Amniotic epithelial cell (primary cell): ENCODE results near the gene RAB3IL1.
"Not testable (repeated sequence)": the region's sequence is repeated elsewhere in the genome, so short reads cannot be mapped to it uniquely, and the experiment has no call there.

ENCODE experiments used
- DNase-seq: peaks from one replicate; pipeline ENCODE4 v3.0.0-alpha.2; 2010; ENCODE audit warnings: low read depth

Gene RAB3IL1, protein sequence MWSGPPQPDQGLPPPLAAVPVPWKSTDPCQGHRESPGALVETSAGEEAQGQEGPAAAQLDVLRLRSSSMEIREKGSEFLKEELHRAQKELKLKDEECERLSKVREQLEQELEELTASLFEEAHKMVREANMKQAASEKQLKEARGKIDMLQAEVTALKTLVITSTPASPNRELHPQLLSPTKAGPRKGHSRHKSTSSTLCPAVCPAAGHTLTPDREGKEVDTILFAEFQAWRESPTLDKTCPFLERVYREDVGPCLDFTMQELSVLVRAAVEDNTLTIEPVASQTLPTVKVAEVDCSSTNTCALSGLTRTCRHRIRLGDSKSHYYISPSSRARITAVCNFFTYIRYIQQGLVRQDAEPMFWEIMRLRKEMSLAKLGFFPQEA

DNA sequence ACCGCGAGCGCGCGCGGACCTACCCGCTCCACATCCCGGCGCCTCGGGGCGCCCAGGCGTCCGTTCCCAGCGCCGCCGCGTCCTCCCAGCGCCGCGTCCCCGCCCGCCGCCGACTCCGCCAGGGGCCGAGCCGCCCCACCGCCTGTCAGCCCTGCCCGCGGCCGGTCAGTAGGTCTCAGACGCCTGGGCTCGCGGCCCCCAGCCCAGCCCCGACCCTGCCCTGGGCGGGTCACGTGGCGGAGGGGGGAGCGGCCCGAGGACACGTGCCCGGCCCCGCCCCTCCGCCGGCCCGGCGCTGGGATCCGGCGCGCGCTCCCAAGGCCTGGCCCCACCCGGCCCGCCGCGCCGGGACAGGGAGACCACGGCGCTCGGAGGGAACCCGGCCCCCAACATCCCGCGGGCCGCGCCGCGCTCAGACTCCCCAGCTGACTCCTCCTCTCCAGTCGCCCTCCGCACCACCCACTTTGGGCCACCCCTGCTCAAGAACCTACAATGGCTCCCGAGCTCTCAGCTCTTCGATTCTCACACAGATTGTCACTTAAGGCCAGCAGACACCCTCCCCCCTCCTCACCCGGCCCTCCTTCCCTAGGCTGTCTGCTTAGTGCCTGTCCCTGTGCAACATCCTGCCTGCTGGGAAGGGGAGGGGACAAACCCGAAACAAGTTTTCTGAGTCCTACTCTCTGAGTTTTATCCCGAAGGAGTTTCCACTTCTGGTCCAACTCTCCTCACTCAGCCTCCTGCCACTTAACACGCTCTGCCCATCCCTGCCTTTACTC, at the start of gene RAB3IL1:
Gene RAB3IL1, minus strand, starts transcription at position 233 of the 776 bp plus-strand sequence. Its CDS starts 199 bp downstream, at position 34.
- no peak for DNase-seq

DNA sequence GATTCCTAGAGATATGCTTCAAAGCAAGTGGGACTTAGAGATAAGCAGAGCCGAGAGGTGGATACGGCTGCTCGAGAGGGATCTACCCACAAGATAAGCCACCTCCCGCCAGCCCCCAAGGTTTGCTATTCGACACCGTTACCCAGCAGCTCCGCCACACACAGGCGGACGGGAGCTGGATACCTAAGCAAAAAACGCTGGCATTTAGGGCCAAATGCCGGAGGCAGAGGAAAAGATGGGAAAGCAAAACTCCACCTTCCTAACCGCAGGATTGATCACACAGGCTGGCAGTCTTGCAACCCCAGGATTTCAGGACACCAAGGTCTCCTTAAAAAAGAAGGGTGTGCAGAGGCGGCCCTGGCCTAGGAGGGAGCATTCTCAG, 49.4 kb upstream of the RAB3IL1 start:
- peak; percentile 37 for DNase-seq

DNA sequence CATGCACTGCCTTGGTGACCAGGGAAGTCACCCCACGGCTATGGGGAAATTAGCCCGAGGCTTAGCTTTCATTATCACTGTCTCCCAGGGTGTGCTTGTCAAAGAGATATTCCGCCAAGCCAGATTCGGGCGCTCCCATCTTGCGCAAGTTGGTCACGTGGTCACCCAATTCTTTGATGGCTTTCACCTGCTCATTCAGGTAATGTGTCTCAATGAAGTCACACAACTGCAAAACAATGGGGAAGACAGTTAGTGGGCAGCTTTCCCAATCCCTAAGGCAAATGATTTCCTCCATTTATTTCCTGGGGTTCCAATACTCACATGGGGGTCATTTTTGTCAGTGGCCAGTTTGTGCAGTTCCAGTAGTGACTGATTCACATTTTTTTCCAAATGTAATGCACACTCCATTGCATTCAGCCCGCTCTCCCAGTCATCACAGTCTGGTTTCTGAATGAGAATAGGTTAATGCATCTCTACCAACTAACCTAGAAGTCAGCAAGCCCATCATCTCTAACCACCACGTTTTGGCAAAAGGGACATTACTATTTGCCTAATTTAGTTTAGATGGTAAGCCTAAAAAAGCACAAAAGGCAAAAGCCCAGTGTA, 47.4 kb upstream of the RAB3IL1 start:
- not testable (repeated sequence) for DNase-seq

DNA sequence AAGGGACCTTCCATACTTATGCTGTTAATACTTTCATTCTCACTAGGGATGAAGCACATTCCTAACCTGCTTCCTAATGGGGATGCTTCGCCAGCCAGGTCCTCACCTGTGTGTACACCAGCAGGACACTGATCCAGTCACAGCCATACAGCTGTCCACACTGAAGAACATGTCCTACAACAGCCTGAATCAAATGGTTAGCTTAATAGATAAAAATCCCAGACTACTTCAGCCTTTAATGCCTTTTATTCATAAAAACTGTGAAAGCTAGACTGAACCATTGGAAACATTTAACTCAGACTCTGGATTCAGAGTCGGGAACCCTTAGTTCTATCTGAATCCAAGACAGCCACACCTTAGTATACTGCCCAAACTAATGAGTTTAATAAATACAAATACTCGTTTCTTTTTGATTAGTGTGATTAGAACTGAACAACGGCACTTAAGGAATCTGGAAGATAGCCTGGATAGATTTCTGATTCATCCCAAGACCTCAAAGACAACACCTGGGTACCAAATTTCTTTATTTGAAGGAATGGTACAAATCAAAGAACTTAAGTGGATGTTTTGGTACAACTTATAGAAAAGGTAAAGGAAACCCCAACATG, 46.8 kb upstream of the RAB3IL1 start:
- no peak for DNase-seq

DNA sequence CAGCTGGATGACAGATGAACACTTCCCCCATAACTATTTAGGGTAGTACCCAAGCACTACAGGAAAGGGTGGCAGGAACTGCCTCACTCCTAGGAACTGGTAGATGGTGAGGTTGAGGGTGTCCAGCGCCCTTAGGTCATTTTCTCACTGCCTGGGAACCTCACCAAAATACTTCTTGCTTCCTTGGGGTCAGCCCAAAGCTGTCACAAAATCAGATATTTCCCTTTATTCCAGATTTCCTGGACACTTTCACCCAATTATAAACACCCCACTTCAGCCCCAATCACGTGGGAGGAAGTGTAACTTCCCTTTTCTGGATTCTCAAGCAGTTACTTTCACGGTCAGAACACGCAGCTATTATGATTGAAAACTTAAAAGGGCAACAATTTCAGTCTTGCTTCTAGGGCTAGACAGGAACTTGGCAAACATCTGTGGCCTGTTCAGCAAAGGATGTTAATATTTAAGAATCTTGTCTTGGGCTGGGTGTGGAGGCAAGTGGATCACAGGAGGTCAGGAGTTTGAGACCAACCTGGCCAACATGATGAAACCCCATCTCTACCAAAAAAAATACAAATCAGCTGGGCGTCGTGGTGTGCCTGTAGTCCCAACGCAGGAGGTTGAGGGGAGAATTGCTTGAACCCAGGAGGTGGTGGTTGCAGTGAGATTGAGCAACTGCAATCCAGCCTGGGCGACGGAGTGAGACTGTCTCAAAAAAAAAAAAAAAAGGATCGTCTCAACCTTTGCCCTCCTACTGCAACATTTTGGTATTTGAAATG, 46.1 kb upstream of the RAB3IL1 start:
- DNase-seq: peak; percentile 67

DNA sequence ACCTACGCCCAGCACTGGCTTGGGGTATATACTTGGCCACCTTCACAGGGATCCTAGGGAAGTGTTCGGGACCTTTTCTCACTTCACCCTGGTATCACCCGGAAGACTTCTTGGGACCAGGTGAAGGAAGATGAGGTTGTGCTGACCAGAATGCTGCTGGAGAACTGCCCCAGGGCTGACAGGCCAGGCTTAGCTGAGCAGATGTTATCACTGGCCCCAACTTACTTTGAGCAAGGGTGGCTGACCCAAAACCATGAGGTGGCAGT, 45.6 kb upstream of the RAB3IL1 start:
- DNase-seq: peak; percentile 62

DNA sequence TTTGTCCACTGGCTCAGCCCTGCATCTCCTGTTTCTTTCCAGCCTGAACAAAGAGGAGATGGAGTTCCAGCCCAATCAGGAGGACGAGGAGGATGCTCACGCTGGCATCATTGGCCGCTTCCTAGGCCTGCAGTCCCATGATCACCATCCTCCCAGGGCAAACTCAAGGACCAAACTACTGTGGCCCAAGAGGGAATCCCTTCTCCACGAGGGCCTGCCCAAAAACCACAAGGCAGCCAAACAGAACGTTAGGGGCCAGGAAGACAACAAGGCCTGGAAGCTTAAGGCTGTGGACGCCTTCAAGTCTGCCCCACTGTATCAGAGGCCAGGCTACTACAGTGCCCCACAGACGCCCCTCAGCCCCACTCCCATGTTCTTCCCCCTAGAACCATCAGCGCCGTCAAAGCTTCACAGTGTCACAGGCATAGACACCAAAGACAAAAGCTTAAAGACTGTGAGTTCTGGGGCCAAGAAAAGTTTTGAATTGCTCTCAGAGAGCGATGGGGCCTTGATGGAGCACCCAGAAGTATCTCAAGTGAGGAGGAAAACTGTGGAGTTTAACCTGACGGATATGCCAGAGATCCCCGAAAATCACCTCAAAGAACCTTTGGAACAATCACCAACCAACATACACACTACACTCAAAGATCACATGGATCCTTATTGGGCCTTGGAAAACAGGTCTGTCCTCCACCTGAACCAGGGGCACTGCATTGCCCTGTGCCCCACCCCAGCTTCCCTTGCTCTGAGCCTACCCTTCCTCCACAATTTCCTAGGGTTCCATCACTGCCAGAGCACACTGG, 45.0 kb upstream of the RAB3IL1 start:
- peak; percentile 63 for DNase-seq

DNA sequence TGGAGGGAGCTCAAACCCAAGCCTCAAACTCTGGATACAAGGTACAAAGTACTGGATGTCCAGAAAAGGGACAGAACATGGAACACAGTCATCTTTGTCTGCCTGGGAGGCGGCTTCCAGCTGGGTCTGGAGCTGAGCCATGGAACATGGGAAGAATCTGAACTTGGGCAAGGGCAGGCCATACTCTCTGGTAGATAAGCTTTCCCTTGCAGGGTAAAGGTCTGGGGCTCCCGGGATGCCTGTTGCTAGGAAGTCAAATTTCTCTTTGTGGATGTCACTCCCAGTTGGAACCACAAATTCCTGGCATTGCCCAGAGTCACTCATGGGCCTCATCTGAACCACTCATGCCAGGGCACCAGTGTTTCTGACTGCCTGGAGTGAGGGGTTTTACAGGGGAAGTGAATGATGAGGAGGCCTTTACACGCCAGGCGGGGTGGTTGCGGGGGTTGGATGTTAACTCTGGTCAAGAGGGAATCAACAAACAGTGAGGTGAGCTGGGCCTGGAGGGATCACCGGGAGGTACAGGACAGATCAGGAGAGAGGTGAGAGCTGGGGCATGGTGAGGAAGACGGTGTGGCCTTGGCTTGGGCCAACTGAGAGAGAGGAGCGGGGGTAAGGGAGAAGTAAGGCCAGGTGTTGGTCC, 44.3 kb upstream of the RAB3IL1 start:
- peak; percentile 89 for DNase-seq

DNA sequence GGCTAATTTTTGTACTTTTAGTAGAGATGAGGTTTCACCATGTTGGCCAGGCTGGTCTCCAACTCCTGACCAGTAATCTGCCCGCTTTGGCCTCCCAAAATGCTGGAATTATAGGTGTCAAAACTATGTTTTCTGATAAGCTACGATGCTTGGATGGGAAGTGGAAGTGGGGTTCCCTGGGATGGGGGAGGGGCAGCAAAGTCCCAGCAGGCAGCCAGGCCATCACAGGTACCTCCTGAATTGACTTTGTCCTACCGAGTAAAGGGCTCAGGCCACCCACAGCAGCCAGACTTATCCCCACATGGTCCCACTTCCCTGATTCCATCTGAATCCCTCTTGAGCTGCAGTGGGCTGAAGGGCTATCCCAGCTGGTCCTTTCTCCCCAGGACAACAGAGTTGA, 43.2 kb upstream of the RAB3IL1 start:
- DNase-seq: no peak

DNA sequence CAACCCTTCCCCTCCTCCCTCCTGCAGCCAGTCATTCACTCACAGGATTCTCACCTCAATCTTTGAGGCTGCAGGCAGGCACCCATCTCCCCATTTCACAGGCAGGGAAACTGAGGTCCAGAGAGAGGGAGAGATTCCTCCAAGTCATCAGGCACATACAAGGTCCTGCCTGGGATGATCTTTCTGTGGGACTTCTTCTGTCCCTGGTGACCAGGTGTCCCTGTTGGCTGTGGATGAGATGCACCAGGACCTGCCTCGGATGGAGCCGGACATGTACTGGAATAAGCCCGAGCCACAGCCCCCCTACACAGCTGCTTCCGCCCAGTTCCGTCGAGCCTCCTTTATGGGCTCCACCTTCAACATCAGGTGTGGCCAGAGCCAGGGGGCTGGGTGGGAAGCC, 42.3 kb upstream of the RAB3IL1 start:
- no peak for DNase-seq

DNA sequence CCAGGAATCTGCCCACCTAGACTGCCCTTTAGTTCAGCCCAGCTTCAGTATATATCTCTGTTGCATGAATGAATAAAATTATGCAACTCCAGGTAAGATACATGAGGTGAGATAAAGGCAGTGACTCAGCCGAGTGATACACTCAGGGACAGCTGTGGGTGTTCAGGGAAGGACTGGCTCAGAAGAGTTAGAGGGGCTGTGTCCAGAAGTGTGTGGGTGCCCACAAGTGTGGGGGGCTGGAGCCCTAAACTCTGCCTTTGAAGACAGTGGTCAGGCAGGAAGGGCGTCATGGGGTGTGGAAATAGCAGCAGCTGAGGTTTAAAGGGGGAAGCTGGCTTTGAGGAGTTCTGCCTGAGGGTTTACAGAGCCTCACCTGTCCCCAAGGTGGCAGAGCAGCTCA, 41.7 kb upstream of the RAB3IL1 start:
- DNase-seq: no peak

DNA sequence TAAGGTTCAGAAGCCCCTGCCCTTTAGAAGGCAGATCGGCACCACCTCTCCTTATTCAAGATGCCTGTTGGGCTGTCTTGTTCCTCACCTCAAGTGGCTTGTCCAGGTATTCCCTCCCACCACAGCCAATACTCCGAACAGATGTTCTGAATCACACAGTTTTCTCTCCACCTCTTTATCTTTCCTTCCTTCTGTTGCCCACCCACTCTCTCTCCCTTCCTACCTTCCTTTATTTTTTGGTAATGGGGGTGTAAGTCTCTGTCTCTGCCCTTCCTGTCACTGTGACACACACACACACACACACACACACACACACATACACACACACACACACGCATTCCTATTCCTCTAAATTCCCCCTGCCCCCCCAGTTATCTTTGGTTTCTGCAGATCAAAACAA, 41.2 kb upstream of the RAB3IL1 start:
- no peak for DNase-seq

DNA sequence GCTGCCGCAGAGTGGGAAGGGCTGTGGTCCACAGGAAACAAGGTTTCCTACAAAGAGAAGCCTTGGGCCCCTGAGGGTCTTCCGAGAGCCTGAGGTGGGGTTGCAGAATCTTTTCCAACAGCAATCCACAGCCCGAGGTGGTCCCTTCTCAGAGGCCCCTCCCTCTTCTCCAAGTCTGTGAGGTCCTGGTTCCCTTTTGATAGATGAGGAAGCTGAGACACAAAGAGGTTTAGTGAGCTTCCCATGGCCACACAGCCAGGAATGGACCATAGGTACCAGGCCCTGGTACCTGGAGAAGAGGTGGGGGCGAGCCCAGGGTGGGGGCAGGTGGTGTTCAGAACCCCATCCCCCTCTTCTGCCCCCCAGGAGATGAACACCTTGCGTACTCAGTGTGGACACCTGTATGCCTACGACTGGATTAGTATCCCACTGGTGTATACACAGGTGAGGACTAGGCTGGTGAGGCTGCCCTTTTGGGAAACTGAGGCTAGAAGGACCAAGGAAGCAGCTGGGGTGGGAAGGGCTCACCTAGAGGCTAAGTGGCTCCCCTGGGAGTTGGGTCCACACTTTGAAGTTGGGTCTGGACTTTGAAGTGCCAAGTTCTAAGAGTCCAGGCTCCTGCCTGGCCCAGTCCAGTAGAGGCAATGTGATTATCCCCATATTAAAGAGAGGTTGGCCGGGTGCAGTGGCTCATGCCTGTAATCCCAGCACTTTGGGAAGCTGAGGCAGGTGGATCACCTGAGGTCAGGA, 39.8 kb upstream of the RAB3IL1 start:
- DNase-seq: no peak

DNA sequence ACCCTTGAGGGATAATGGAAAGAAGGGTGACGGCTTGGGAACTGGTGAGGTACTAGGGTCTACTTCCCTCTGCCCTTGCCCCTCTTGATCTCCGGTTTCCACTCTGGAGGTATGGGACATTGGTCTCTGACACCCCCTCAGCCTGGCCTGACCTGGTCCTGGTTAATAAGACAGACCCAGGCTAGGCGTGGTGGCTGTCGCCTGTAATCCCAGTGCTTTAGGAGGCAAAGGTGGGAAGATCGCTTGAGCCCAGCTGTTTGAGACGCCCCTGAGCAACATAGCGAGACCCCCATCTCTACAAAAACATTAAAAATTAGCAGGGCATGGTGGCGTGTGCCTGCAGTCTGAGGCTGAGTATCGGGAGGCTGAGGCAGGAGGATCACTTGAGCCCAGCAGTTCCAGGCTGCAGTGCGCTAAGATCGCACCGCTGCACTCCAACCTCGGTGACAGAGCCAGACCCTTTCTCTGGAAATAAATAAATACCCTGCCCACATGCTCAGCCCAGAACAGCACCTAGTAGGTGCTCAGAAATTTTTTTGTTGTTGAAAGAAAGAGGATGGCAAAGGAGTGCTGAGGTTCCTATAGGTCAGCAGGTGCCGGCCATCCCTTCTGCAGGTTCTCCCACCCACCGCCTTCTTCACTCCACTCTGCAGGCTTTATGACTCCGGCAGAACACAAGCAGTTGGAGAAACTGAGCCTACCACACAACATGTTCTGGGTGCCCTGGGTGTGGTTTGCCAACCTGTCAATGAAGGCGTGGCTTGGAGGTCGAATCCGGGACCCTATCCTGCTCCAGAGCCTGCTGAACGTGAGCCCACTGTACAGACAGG, 39.0 kb upstream of the RAB3IL1 start:
- no peak for DNase-seq

DNA sequence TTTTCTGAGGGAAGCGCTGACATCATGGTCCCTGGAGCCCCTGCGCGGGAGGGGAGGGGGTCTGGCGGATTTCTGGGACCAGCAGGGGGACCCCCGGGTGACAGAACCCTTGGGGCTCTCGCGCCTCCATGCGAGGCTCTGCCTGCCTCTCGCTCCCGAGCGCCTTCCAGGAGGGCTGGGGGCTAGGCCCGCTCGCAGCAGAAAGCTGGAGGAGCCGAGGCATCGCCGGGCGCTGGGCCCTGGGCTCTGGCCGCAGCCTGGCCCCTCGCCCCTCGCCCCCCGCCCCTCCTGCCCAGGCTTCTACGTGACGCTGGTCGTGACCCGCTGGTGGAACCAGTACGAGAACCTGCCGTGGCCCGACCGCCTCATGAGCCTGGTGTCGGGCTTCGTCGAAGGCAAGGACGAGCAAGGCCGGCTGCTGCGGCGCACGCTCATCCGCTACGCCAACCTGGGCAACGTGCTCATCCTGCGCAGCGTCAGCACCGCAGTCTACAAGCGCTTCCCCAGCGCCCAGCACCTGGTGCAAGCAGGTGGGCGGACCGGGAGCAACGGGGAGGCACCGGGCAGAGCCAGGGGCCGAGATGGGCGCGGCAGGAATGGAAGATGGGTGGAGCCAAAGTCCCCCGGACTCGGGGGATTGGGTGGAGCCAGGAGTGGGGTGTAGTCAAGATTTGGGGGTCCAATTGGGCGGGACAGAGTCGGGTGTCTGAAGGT, 38.2 kb upstream of the RAB3IL1 start:
- peak; percentile 30 for DNase-seq

DNA sequence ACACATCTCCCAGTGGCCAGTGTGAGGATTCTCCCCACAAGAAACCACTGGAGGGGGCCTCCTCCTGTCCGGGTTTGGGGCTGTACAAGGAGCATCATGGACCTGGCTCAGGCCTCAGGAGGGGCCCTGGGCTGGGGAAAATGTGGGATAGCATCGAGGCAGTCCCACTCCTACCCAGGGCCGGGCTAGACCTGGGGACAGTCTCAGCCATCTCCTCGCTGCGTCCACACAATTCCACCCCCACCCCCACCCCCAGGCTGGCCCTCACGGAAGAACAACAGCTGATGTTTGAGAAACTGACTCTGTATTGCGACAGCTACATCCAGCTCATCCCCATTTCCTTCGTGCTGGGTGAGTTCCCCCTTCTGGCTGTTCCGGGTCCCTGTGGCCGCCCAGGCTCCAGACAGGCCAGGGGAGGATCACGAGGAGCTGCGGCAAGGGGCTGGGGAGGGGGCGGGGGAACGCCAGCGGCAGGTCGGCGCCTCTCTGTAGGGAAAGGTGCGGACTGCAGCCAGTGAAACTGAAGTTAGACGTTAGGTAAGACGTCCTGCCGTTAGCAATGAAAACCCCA, 37.6 kb upstream of the RAB3IL1 start:
- peak; percentile 94 for DNase-seq

DNA sequence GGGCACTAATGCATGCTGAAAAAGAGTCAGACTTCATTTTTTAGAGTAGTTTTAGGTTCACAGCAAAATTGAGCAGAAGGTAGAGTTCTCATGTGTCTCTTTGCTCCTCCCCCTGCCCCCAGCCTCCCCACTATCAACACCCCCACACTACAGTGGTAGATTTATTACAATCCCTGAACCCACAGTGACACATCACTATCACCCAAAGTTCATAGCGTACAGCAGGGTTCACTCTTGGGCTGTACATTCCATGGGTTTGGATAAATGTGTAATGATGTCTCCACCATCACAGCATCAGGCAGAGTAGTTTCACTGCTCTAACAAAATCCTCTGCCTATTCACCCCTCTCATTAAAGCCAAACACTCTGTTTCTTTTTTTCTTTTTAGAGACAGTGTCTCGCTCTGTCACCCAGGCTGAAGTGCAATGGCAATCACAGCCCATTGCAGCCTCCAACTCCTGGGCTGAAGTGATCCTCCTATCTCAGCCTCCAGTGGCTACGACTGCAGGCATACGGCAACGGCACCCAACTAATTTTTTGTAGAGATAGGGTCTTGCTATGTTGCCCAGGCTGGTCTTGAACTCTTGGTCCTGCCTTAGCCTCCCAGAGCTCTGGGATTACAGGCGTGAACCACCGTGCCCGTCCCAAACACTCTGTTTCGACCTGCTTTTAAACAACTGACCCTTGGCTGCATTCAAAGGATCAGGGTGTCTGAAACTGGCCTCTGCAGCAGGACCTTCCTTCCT, 36.9 kb upstream of the RAB3IL1 start:
- DNase-seq: peak; percentile 87
